KOPT-K1 (cell line): ENCODE measurements around the gene ADGRA1.

ENCODE experiments used
- H3K27ac ChIP-seq: fragments of 200-600 bp; sonication (generic); 2 replicates; pipeline ENCODE4 v1.5.1; 2016; ENCODE audit warnings: antibody characterized with exemption, mild to moderate bottlenecking, low read depth, low read length; ENCODE audit not compliant: poor library complexity, severe bottlenecking
- H3K36me3 ChIP-seq: fragments of 200-600 bp; sonication (generic); 2 replicates; pipeline ENCODE4 v1.5.1; 2017; ENCODE audit warnings: antibody characterized with exemption, mild to moderate bottlenecking, low read length, moderate library complexity; ENCODE audit not compliant: insufficient read depth
- H3K9me3 ChIP-seq: fragments of 200-600 bp; sonication (generic); 2 replicates; pipeline ENCODE4 v1.5.1; 2017; ENCODE audit warnings: antibody characterized with exemption, low read length, mild to moderate bottlenecking; ENCODE audit not compliant: insufficient read depth, poor library complexity, severe bottlenecking

ADGRA1 gene

DNA sequence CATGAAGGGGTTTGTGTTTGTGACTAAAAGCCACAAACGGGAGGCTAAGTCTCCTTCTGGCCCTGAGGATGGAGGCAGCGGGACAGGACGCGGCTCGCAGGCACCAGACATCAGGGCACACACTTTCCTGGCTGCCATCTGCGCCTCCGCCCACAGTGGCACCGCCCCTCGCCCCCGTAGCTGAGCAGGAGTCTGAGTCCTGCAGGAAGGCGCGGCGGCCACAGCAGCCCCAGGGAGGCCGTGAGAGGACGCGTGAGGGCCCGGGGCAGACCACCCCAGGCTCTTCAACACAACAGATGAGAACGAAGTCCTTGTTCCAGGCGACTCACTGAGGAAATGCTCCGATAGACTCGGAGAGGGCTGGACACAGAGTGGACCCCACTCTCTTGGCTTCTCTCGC is 6.6 kb downstream of the ADGRA1 start:
- Histone ChIP-seq H3K27ac (no peak overlapping the region), H3K9me3 (no peaks in the 10 kb centered on the region), H3K36me3 (no peaks in the 10 kb centered on the region)

DNA sequence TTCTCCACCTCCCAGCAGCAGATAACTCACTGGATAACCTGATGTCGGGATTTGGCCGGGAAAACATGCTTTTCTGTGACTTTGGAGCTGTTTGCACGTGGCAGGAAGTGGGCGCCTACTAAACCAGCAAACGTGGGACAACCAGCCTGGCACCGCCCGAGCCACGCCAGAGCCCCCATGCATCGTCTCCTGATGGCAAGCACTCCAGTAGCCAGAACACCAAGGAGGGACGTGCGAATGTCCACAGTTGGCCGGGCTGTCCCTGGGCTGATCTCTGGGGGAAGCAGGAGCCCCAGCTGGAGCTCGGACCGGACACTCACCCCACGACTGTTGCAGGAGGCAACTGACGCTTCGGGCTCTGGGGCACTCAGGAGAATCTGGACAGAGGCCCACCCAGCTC is 7.1 kb downstream of the ADGRA1 start:
- H3K27ac ChIP-seq, result no peak overlapping the region
- no peaks in the 10 kb centered on the region for H3K36me3 ChIP-seq
- no peaks in the 10 kb centered on the region for H3K9me3 ChIP-seq

DNA sequence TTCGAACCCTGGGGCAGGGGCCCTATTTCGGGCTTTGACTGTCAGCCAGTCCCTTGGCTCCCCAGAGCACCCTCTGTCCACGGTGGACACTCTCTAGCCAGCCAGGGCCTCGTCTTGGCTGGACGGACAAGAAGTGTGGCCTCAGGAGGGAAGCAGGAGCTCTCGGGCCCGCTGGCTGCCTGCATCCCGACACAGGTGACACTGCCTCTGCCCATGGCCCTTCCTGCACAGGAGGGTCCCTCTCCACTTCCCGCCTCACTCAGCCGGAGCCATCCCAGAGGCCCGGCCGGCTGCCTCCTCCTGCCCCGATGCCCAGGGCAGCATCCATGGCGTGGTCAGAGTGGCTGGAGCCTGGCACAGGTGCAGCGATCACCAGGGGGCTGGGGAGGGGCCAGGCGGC is 7.9 kb downstream of the ADGRA1 start:
- no peak overlapping the region for H3K27ac ChIP-seq
- no peaks in the 10 kb centered on the region for H3K36me3 ChIP-seq
- H3K9me3 ChIP-seq, result no peaks in the 10 kb centered on the region

DNA sequence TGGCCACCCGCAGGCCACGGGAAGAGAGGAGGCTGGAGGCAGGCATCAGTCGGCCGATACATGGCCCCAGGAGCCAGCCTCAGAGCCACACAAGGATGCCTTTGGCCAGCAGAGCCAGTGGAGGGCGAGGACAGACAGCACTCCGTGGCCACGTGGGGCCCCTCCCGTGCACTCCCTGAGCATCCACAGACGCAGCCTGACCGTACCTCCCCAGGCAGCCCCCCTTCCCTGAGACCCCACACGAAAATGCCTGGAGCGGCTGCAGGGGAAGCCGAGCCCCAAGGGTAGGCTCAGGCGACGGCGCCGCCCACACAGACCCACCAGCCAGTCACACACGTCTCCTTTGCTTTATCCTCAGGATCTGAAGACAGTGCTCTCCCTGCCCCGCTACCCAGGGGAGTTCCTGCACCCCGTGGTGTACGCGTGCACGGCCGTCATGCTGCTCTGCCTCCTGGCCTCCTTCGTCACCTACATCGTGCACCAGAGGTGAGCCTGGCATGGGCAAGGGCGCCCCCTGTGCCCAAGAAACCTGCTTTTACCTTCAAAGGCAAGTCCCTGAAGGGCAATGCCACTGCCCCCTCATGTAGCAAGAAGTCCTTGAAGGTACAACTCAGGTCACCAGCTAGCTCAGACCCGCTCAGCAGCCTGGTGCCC is 9.0 kb downstream of the ADGRA1 start:
- no peak overlapping the region for H3K27ac ChIP-seq
- no peaks in the 10 kb centered on the region for H3K36me3 ChIP-seq
- H3K9me3 ChIP-seq, result no peaks in the 10 kb centered on the region

DNA sequence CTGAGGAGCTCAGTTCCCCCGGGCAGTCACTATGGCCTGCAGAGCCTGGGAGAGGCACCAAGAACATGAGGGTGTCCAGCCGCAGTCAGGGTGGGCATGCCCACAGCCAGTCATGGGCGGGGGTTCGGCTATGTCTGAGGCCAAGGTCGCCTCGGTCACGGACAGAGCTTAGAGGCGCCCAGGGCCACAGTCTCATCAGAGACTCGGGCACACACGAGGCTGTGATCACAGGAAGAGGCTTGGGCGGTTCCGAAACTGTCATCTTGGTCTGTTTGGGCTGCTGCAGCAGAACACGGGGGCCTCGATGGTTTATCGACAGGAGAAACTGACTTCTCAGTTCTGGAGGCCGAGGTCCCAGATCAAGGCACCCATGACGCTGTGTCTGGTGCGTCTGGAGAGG is 9.7 kb downstream of the ADGRA1 start:
- no peaks in the 10 kb centered on the region for H3K9me3 ChIP-seq
- H3K27ac ChIP-seq, result no peak overlapping the region
- H3K36me3 ChIP-seq, result no peaks in the 10 kb centered on the region

DNA sequence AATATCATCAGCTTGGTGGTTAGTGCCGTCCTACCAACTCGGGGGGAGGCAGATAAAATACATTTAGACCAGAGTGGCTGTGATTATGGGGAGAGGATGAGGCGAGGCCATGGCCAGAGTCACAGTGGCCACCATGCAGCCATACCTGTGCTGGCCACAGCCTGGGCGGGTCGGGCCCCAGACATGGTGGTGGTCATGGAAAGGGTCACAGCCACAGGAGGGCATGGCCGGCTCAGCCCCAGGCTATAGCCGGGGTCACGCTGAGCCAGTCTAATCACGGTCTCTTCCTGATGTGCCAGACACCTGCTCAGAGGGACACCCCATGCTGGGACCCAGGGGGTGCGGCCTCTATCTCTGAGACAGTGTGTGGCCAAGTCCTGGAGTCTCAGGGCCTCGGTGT is 10.2 kb downstream of the ADGRA1 start:
- no peaks in the 10 kb centered on the region for H3K36me3 ChIP-seq
- H3K9me3 ChIP-seq, result no peaks in the 10 kb centered on the region
- H3K27ac ChIP-seq, result no peak overlapping the region

DNA sequence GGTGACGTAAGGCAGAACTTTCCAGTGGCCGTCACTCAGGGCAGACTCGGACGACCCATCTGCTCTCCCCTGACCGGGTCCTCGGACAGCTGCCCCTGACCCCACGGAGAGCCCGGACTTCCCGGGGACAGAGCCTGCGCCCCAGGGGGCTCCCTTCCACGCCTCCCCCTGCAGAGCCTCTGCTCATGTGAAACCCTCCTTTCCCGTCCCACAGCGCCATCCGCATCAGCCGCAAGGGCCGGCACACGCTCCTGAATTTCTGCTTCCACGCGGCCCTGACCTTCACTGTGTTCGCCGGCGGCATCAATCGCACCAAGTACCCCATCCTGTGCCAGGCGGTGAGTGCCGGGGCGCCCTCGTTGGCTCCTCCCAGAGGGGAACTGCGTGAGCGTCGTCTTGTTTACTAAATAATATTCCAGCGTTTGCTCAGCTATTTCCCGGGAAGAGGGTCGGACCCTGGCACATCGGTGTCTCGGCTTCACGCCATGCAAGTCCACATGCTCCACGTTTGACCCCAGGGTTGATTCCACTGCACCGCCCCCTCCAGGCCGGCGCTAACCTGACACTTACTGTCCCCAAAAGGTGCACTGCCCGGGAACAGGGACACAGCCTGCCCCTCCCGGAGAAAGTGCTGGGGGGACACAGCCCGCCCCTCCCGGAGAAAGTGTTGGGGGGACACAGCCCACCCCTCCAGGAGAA is 10.9 kb downstream of the ADGRA1 start:
- Histone ChIP-seq H3K9me3 (no peaks in the 10 kb centered on the region), H3K27ac (no peak overlapping the region), H3K36me3 (no peaks in the 10 kb centered on the region)

DNA sequence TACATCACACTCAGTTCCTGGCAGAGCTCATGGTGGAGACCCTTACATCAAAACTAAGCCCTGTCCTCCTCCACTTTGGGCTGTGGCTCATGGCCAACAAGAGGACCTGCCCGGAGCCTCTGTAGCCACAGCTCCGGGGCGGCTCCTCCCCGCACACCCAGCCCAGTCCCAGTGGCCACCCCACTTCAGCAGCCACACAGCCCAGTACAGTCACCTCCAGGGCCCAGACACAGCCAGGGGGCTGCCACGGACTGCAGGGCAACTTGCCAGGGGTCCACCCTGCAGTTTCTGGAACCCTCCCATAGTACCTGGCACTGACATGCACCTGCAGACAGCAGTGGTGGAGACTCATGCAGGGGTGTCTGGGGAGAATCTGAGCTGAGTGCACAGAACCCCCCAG is 11.8 kb downstream of the ADGRA1 start:
- H3K27ac ChIP-seq, result no peak overlapping the region
- H3K9me3 ChIP-seq, result no peaks in the 10 kb centered on the region
- no peaks in the 10 kb centered on the region for H3K36me3 ChIP-seq

DNA sequence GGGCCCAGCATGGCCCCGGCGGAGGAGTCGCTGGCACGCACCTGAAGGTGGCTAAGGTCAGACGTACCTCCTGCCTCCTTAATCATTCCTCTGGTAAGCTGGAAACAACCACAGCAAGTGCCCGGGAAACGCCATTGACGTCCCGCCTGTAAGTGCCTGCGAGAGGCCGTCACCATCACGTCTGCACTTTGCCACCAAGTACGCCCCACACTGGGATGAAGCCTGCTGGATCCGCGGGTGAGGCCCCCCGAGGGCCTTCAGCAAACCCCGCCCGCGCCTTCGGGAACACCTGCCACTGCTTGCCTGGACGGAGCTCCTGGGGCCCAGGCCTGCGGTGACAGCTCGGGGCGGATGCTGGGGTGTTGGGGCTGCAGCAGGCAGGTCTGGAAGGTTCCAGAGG is 12.5 kb downstream of the ADGRA1 start:
- no peak overlapping the region for H3K27ac ChIP-seq
- H3K9me3 ChIP-seq, result no peaks in the 10 kb centered on the region
- H3K36me3 ChIP-seq, result no peaks in the 10 kb centered on the region

DNA sequence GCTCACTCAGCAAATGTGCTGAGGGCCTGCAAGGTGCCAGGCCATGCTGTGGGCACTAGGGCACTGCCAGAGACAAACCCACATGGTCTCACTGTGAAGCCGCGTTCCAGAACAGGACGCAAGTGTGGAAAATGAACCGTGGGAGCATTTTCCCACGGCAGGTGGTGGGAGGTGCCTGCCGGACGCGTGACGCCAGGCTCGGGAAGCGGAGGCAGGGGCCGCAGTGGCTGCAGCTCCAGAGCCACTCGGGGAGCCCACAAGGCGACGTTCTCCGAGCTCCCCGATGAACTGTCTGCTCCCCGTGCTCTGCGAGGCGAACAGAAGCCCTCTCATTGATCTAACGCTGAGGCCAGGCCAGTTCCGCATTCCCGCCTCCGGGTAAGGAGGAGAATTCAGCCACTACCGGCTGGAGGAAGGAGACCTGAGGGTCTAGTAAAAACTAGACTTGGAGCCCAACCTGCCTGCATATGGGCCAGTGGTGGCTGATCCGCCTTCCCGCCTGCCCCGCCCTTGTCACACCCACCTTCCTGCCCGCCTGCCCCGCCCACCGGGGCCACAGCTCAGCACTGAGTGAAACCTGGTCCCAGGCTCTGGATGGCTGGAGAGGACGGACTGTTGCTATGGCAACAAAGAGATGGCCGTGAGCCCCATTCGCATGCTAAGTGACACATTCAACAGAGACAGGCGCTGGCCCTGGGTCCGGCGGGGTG is 13.1 kb downstream of the ADGRA1 start:
- no peak overlapping the region for H3K27ac ChIP-seq
- no peaks in the 10 kb centered on the region for H3K9me3 ChIP-seq
- no peaks in the 10 kb centered on the region for H3K36me3 ChIP-seq

DNA sequence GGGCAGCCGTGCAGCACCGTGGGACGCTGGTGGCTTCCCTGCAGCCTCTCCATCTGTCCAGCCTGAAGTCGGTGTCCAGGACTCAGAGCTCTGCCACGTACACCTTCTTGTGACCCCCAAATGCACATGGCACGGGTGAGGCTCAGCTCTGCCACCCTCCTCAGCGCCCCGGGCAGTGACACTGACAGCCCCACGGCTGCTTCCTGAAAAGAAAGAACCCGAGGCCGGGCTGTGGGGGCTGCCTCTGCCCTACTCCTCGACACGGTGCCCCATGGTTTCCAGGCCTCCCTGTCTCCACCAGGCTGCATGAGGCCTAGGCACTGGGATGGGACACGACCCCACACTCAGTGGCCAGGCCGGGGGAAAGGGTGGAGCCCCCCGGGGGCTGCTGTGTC is 13.7 kb downstream of the ADGRA1 start:
- Histone ChIP-seq H3K36me3 (no peaks in the 10 kb centered on the region), H3K27ac (no peak overlapping the region), H3K9me3 (peaks cover 2% of the 10 kb centered on the region)

DNA sequence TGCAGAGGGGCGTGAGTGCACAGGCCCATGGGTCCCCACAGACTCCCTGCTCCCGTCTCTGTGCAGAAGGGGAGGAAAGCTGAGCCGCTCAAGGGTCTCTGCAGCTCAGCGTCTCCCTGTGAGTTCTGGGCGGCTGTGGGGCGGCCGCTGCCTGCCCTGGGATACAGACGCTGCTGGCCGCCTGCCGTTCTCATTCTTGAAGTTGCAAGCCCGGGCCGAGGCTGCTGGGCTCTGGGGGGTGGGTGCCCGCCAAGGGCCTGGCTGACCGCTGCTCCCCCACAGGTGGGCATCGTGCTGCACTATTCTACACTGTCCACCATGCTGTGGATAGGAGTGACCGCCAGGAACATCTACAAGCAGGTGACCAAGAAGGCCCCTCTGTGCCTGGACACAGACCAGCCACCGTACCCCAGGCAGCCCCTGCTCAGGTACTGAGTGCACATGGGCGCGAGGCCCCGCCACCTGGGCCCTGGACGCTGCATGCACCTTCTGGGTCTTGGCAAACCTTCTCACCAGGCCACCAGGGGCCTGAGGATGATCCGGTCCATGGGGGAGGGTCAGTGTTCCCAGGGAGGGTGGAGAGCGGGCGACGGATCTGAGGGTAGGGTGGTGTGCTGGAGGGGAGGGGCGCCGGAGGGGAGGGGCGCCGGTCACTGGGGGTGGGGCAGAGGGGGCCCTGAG is 14.8 kb downstream of the ADGRA1 start:
- Histone ChIP-seq H3K36me3 (no peaks in the 10 kb centered on the region), H3K27ac (no peak overlapping the region), H3K9me3 (peaks cover 12% of the 10 kb centered on the region)

DNA sequence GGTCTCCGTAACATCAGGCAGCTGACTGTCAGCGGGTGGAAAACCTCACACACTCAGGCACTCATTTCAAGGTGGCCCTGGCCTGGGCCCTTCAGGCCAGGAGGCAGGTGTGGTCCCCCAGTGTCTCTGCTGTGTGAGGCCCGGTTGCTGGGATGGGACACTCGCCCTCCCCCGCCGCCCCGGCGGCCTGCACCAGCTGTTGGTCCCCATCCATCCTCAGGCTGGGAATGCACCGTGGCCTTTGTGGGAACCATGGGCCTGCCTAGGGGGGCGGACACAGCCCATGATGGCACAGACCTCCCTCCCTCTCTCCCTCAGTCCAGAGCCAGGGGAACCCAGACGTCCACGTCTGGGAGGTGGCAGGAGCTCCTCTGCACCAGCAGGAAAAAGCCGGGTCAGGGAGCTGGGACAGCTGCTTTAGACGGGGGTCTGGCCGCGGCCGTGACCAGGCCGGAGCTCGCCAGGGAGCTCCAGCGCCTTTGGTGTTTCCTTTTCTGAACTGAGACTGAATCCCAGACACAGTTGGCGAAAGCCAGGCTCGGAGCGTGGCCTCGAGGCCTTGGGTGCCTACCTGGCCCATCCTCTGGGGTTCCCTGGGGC is 15.7 kb downstream of the ADGRA1 start:
- Histone ChIP-seq H3K36me3 (no peaks in the 10 kb centered on the region), H3K9me3 (peaks cover 21% of the 10 kb centered on the region), H3K27ac (no peak overlapping the region)

DNA sequence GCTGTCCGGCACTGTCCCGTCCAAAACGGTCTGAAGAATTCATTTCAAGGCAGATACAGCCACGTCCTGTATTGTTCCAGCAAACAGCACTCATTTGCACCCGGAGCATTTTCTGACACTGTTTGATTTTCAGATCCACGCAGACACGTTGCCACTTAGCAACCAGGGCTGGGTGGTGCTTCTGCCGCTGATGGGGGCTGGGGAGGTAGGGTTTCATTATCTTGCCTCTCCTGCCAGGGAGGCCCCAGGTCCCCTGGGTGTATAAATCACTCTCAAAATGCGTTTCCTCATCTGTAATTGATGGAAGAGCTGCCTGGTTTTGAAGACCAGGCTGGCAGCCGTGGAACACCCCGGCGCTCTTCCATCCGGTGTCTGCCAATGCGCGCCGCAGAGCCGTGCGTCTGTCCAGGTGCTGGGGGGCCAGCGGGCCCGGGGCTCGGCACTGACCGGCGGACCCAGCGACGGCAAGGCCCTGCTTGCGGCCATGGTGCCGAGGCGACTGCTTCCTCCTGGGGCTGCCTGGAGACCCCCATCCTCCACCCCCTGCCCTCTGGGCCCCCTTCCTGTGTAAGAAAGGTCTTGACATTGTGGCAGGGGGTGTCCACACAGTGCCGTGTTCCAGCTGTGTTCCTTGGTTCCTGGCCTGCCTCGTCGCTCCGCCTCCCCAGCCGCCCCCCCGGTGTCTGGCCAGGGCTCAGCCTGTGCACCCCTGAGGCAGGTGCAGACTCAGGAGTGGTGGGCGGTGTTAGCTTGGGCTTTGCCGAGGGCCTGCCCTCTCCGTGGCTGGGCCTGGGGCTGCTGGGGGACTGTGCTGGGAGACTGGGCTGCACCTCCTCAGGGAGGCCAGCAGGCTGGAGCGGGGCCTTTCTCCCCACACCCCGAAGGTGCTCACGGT is 16.6 kb downstream of the ADGRA1 start:
- peaks cover 30% of the 10 kb centered on the region for H3K9me3 ChIP-seq
- H3K36me3 ChIP-seq, result no peaks in the 10 kb centered on the region
- no peak overlapping the region for H3K27ac ChIP-seq
